ENCODE results near the gene HJV. TPM values are rescaled to one million over a fixed set of nuclear protein-coding genes. Genes with fewer than 3 reads are reported as not detected.

HJV gene
- total RNA-seq, 3 donors from 2014 or later: not detected

DNA sequence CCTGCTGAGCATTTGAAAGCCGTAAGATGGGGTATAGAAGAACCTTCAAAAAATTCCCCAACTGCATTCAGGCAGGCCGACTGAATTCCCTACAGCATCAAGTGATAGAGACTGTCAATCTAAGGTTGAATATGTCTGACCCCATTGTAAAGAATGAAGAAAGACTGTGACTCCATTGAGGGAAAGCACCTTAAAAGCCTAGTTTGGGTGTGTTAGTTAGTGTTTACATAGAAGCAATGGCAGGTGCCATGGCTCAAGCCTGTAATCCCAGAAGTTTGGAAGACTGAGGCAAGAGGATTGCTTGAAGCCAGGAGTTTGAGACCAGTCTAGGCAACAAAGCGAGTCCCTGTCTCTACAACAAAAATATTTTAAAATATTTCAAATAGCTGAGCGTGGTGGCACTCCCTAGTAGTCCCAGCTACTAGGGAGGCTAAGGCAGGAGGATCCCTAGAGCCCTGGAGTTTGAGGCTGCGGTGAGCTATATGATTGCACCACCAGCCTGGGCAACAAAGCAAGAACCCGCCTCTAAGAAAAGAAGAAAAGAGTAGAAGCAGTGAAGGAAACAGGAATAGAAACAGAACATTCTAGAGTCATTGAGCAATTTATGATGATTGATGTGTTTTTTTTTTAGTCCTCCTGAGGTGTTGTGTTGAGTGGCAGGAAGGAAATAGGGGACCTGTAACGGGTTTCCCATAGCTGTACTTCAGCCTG is 41.6 kb downstream of the HJV start:
- DNase-seq (no peak), ATAC-seq (peak; percentile 28)
- intact Hi-C loops (cut with DNase I, micrococcal nuclease): no loop called here
- Histone ChIP-seq H3K36me3 (ENCODE audit: low read depth) (no peaks in the 10 kb centered on the region), H3K4me3 (peak overlapping the region; percentile 0), H3K9me3 (no peaks in the 10 kb centered on the region), H3K4me1 (ENCODE audit: low read depth) (peaks cover 62% of the 10 kb centered on the region)
- TF ChIP-seq, protein P1, sequence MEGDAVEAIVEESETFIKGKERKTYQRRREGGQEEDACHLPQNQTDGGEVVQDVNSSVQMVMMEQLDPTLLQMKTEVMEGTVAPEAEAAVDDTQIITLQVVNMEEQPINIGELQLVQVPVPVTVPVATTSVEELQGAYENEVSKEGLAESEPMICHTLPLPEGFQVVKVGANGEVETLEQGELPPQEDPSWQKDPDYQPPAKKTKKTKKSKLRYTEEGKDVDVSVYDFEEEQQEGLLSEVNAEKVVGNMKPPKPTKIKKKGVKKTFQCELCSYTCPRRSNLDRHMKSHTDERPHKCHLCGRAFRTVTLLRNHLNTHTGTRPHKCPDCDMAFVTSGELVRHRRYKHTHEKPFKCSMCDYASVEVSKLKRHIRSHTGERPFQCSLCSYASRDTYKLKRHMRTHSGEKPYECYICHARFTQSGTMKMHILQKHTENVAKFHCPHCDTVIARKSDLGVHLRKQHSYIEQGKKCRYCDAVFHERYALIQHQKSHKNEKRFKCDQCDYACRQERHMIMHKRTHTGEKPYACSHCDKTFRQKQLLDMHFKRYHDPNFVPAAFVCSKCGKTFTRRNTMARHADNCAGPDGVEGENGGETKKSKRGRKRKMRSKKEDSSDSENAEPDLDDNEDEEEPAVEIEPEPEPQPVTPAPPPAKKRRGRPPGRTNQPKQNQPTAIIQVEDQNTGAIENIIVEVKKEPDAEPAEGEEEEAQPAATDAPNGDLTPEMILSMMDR (IDR thresholded peaks at IDR 0.05): no peak

DNA sequence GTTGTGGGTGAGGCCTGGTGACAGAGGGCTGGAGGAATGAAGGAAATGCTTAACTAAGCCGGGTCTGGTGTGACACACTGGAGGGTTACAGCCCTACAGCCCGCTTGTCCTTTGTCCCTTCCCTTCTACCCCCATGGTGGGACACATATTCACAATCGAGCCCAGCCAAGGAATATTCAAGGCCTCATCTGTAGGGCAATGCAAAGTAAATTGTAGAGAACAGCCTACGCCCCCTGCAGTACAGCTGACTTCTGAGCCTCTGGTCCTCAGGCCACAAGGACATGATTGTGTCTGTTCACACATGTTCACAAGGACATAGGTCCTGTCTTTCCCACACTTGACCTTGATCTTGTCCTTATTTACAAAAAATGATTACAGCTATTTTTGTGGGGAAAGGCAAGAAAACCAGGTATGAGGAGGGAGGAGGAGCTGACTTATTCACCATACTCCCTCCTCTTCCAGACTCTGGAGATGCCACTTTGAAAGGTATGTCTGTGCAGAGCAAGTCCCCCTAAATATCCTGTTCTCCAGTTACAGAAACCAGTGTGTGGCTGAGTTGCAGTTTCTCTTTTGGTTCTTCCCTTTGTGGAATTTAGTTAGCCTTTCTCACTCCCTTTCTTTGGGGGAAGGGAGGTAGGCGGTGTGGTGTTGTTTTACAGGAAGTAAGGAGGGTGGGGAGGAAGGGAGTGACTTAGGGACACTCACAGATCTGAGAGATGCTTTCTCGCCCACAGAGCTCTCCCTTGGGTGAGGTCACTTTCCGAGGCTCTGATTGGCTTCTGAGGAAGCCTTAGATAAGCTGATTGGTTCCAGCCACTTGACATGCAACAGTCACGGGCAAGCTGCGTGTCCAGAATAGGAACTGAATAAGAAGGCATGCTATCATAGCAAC is 42.4 kb downstream of the HJV start:
- Histone ChIP-seq H3K36me3 (ENCODE audit: low read depth) (no peaks in the 10 kb centered on the region), H3K9me3 (no peaks in the 10 kb centered on the region), H3K4me3 (peak overlapping the region; percentile 0), H3K4me1 (ENCODE audit: low read depth) (peaks cover 55% of the 10 kb centered on the region)
- intact Hi-C loops (cut with DNase I, micrococcal nuclease): no loop called here
- ATAC-seq (peak; percentile 89), DNase-seq (peak; percentile 82 to 96 (median 90))
- TF ChIP-seq, protein P1 (IDR thresholded peaks at IDR 0.05): no peak

DNA sequence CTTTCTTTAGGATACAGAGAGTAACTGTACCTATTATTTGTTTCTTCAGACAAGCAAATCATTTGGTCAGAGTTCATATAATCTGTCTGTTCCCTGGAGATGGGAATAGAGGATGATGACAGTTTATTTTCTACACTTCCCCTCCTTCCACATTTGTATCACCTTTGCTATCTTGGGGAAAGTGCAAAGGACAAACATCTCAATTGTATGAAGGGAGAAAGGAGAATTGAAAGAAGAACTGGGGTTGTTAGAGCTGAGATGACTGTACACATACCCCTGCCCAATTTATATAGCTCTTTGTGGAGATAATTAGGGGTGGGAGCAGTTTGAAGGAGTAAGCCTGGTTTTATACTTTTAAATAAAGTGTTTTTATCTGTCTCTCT is 43.1 kb downstream of the HJV start:
- peaks cover 49% of the 10 kb centered on the region for H3K4me1 ChIP-seq (ENCODE audit: low read depth)

DNA sequence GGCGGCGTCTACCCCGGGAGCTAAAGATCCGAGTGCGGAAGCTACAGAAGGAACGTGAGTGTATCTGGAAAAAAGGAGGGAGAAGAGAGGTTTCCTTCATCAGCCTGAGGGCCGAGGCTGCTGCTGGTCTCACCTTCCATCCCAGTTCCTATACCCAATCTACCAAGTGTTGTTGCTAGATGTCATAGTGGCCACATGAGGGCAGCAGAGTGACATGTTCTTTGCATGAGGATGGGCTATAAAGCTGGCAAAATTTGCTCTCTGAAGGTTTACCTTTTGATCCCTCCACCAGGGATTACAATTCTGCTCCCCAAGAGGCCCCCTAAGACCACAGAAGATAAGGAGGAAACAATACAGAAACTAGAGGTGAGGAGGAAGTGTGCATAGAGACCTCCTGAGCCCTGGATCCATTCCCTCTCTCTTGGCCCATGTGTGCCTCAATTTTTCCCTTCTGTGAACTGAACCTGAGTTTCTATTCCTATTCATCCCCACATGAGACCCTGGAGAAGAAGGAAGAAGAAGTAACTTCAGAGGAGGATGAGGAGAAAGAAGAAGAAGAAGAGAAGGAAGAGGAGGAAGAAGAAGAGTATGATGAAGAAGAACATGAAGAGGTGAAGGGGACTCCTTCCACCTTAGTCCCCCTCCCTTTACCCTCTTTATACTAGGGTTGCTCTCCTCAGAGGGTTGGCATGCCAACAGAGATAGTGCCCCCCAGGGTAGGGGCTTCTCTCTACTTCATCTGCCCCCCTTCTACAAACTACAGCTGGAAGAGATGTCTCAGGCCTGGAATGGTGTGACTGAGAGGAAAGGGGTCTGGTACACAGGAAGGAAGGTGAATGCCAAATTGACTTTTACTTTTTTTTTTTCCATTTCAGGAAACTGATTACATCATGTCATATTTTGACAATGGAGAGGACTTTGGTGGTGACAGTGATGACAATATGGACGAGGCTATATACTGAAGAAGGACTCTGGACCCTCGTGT is 43.8 kb downstream of the HJV start:
- H3K4me3 ChIP-seq: no peak overlapping the region
- no peaks in the 10 kb centered on the region for H3K9me3 ChIP-seq
- peak in 1 of 3 donors; percentile 86 for DNase-seq
- intact Hi-C loops (cut with DNase I, micrococcal nuclease): loop anchor here in 1 of 2 donors (1.0 kb wide), 1 partner anchor 30 kb away; no protein-coding TSS in a partner anchor
- ATAC-seq: peak; percentile 60
- TF ChIP-seq, protein P1 (IDR thresholded peaks at IDR 0.05): peak; percentile 55
- no peaks in the 10 kb centered on the region for H3K36me3 ChIP-seq (ENCODE audit: low read depth)
- peaks cover 43% of the 10 kb centered on the region for H3K4me1 ChIP-seq (ENCODE audit: low read depth)

More for the DNA sequence above, 43.1 kb downstream of the HJV start:
- H3K9me3 ChIP-seq: no peaks in the 10 kb centered on the region
- ATAC-seq: peak; percentile 6
- no peak for DNase-seq
- intact Hi-C loops (cut with DNase I, micrococcal nuclease): no loop called here
- H3K4me3 ChIP-seq: no peak overlapping the region
- TF ChIP-seq, protein P1 (IDR thresholded peaks at IDR 0.05): no peak
- no peaks in the 10 kb centered on the region for H3K36me3 ChIP-seq (ENCODE audit: low read depth)

DNA sequence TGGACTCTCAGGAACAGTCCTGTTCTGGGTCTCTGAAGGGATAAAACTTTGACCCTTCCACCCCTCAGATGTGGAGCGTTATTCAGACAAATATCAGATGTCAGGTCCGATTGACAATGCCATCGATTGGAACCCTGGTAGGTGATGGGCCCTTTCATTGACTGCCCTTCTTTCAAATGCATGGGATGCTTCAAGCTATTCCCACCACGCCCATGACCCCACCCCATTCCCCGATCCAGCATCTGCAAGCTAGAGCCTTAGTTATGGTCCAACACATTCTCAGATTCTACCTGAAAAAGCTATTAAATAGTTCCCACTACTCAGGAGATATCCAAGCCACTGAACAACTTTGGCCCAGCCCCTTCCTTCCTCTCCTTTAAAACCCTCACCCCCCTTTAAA is 44.5 kb downstream of the HJV start:
- Histone ChIP-seq H3K36me3 (ENCODE audit: low read depth) (no peaks in the 10 kb centered on the region), H3K9me3 (no peaks in the 10 kb centered on the region), H3K4me1 (ENCODE audit: low read depth) (peaks cover 36% of the 10 kb centered on the region), H3K4me3 (no peak overlapping the region)
- ATAC-seq: no peak
- no peak for DNase-seq
- TF ChIP-seq, protein P1 (IDR thresholded peaks at IDR 0.05): no peak
- intact Hi-C loops (cut with DNase I, micrococcal nuclease): loop anchor here in 1 of 2 donors (1.0 kb wide), 1 partner anchor 30 kb away; no protein-coding TSS in a partner anchor

Data from mucosa of descending colon (tissue), 3 donors.